Measurements from ENCODE around the gene PRSS16. TPM values are rescaled to one million over a fixed set of nuclear protein-coding genes. Genes with fewer than 3 reads are reported as not detected.

The PRSS16 gene
- total and polyA plus RNA-seq, 9 of the 15 experiments (the other 6 are each of a cell fraction or from before 2014, with no cell fraction given): 4.5 to 21.3 (median 12.1) TPM

GRCh38 chr6:27214126-27214601 is 33.3 kb upstream of the PRSS16 start (continued):
- TF ChIP-seq PKNOX1 (IDR thresholded peaks at IDR 0.05) (no peak), PATZ1 (CRISPR knock-in tag; IDR thresholded peaks at IDR 0.05; ENCODE audit: borderline replicate concordance) (no peak), REST (IDR thresholded peaks at IDR 0.05; ENCODE audit: borderline replicate concordance) (no peak), REST (CRISPR knock-in tag; IDR thresholded peaks at IDR 0.05; ENCODE audit: low read depth) (no peak), CCNT2 (IDR thresholded peaks at IDR 0.05; ENCODE audit: borderline replicate concordance, extremely low read depth, insufficient read length, low read depth, low read length) (no peak), THRAP3 (IDR thresholded peaks at IDR 0.05; ENCODE audit: borderline replicate concordance) (peak; percentile 80; the same call in 1 of the 2 replicates), NFE2 (IDR thresholded peaks at IDR 0.05; ENCODE audit: low read depth) (no peak), ZNF165 (CRISPR knock-in tag; IDR thresholded peaks at IDR 0.05; ENCODE audit: borderline replicate concordance) (no peak), ZNF445 (CRISPR knock-in tag; IDR thresholded peaks at IDR 0.05; ENCODE audit: low read depth) (no peak), ZNF766 (CRISPR knock-in tag; conservative IDR thresholded peaks at IDR 0.05) (no peak), ZBTB33 (CRISPR knock-in tag; IDR thresholded peaks at IDR 0.05) (0 out of 2 replicates have a peak, but pooled peaks have one; percentile 8), PCBP2 (IDR thresholded peaks at IDR 0.05; ENCODE audit: low read depth, low read length, poor library complexity, severe bottlenecking) (no peak), KAT7 (CRISPR knock-in tag; IDR thresholded peaks at IDR 0.05; ENCODE audit: borderline replicate concordance) (0 out of 2 replicates have a peak, but pooled peaks have one; percentile 28)

All from K562 (cell line).